OCI-LY1 (cell line): ENCODE results near the gene HYDIN.

Experiments used
- CTCF ChIP-seq: fragments of 200-600 bp; sonication (generic), shearing (Covaris generic); IDR thresholded peaks from 2 replicates; pipeline ENCODE4 v1.5.1; 2017; ENCODE audit warnings: mild to moderate bottlenecking, antibody characterized with exemption, low read length, moderate library complexity, mixed read lengths
- EZH2 ChIP-seq: fragments of 200-600 bp; sonication (generic), shearing (Covaris generic); IDR thresholded peaks from 2 replicates; pipeline ENCODE4 v1.8.0; 2017; ENCODE audit warnings: borderline replicate concordance, mixed run types, mild to moderate bottlenecking, antibody characterized with exemption, low read length, moderate library complexity, mixed read lengths

- TF ChIP-seq EZH2 (no peak), CTCF (peak; percentile 90)
These were observed 459.6 kb downstream of the HYDIN start for GRCh38 chr16:70770626-70771552.
